ENCODE measurements around the gene CST2.
A peak's percentile ranks its signal among the peaks of the same experiment; 100 is the strongest.
"Not testable (repeated sequence)": the region's sequence is repeated elsewhere in the genome, so short reads cannot be mapped to it uniquely, and the experiment has no call there.

The CST2 gene

DNA sequence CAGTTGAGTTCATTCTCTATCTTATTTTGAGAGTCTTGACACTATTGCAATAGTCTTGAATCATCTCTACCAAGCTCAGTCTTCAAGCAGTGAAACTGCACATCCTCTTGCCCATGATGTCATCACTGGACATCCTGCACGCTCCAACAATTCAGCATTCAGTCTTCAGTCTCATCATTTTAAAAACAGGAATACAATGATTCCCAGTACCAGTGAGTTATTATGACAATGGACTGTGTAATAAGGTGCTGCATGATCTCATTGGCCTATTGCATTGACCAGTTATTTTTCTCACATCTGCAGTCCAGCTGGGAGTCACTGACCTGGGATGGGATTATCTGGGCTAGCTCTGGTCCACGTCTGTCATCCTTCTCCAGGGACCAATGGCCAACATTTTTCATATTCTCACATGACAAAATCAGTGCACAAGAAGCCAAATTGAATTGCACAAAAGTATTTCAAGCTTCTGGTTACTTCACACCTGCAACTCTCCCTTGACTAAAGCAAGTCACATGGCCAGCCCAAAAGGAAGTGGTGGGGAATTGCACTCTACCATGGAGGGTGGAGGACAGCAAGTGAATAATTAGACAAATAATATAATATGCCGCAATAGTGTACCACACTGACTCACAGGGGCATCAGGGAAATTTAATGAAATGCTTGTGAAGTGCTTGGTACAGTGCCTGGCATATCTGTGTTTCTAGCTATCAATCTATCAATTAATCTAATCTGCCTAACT is 6.4 kb upstream of the CST2 start:
- H3K27ac ChIP-seq, result no peak overlapping the region
- TF ChIP-seq ZFX (IDR thresholded peaks at IDR 0.05), result no peak
- TF ChIP-seq, protein P1, sequence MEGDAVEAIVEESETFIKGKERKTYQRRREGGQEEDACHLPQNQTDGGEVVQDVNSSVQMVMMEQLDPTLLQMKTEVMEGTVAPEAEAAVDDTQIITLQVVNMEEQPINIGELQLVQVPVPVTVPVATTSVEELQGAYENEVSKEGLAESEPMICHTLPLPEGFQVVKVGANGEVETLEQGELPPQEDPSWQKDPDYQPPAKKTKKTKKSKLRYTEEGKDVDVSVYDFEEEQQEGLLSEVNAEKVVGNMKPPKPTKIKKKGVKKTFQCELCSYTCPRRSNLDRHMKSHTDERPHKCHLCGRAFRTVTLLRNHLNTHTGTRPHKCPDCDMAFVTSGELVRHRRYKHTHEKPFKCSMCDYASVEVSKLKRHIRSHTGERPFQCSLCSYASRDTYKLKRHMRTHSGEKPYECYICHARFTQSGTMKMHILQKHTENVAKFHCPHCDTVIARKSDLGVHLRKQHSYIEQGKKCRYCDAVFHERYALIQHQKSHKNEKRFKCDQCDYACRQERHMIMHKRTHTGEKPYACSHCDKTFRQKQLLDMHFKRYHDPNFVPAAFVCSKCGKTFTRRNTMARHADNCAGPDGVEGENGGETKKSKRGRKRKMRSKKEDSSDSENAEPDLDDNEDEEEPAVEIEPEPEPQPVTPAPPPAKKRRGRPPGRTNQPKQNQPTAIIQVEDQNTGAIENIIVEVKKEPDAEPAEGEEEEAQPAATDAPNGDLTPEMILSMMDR (conservative IDR thresholded peaks at IDR 0.05), result no peak

DNA sequence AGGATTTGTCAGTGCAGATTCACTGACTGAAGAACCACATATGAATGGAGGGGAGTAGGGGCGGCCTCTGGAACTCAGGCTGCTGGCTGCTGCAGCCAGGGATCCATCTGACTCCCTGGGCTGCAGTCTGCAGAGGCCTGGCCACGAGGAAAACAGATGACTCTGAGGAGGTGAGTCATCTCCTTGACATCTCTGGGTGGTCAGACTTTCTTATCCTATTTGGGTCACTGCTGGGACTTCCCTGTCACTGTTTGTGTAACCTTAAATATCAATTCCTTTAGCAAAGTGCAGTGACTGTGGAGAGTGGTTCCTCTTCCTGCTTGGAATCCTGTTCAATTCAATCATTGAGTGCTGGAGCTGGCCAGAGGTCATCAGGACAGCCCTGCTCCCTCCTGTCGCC is 5.4 kb upstream of the CST2 start:
- H3K27ac ChIP-seq, result not testable (repeated sequence)

DNA sequence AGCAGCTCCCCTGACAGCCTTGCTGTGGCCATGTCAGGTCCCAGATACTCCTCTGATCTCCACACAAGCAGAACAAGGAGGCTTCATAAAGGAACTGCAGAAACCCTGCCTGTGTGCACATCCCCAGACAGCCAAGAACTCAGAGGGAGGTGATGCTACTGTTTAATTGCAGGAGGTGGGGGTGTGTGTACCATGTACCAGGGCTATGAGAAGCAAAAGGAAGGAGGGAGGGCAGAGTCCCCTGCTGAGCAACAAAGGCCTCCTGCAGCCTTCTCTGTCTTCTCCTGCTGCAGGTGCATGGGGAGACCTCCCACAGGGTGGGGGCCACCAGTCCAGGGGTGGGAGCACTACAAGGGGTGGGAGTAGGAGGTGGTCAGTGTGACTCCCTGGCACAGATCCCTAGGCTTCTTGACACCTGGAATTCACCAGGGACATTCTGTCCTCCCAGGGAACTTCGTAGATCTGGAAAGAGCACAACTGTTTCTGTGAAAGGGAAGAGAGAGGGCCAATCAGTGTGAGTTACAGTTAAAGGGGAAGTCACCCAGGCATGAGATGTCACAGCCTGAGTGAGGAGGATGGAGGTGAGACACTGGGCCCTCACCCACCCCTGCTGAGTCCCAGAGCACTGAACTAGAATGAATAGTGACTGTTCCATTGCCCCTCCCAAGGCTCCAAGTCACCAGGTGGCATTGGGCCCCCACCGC is 2.8 kb downstream of the CST2 start:
- no peak overlapping the region for H3K27ac ChIP-seq
- TF ChIP-seq ZFX (IDR thresholded peaks at IDR 0.05), result no peak
- TF ChIP-seq, protein P1 (conservative IDR thresholded peaks at IDR 0.05), result no peak

DNA sequence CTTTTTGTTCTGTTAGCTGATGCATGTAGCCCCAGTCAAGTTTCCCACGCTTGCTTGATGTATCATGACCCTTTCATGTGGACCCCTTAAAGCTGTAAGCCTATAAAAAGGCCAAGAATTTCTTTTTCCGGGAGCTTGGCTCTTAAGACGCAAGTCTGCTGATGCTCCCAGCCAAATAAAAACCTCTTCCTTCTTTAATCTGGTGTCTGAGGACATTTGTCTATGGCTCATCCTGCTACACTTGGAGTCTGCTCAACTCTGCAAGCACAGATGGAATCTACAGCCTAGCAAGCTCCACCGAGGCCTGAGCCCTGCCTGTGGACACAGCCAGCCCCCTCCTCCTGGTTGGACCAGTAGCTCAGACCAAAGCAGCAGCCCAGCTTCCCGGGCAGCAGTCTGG is 3.4 kb downstream of the CST2 start:
- no peak overlapping the region for H3K27ac ChIP-seq
- no peak for TF ChIP-seq ZFX (IDR thresholded peaks at IDR 0.05)
- TF ChIP-seq, protein P1 (conservative IDR thresholded peaks at IDR 0.05), result no peak

DNA sequence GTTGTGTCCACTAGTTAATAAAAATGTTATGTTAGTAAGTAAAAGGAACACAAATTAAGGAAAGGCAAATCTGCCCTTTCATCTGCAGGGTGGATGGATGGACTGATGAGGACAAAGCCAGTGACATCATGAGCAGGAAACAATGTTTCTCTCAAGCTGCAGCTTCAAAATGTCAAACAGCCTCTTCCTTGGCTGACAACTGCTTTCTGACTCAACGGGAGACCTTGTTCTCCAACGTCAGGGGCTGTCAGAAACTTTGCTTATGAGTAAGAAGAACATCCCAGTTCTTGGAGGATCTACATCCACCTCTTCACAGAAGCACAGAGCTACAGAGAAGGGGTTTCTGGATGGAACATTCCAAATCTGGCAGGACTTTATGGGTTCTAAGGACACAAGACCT is 6.0 kb downstream of the CST2 start:
- H3K27ac ChIP-seq, result no peak overlapping the region
- TF ChIP-seq ZFX (IDR thresholded peaks at IDR 0.05), result no peak
- TF ChIP-seq, protein P1 (conservative IDR thresholded peaks at IDR 0.05), result no peak

DNA sequence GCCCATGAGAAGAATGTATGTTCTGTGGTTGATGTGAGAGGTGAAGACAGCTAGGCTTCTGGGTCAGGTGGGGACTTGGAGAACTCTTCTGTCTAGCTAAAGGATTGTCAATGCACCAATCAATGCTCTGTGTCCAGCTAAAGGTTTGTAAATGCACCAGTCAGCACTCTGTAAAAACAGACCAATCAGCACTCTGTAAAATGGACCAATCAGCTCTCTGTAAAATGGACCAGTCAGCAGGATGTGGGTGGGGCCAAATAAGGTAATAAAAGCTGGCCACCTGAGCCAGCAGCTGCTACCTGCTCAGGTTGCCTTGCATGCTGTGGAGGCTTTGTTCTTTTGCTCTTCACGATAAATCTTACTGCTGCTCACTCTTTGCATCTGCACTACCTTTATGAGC is 15.0 kb downstream of the CST2 start:
- not testable (repeated sequence) for H3K27ac ChIP-seq

DNA sequence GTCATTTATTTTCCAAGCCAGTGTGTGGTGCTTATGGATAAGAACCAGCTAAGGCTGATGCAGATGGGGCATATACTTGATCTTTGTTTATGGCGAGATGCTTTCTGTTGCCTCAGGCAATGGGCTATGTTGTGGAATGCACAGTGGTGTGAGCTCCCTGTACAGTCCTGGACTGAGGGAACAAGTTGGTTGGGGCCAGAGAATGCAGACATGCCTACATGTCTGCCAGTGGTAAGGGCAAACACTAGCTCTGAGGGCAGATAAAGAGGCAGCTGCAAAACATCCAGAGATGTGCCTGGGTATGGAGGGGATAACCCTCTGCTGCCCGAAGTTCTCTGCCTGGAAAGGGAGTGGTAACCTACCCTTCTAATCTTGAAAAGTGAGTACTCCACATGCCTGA is 16.2 kb downstream of the CST2 start:
- not testable (repeated sequence) for H3K27ac ChIP-seq

DNA sequence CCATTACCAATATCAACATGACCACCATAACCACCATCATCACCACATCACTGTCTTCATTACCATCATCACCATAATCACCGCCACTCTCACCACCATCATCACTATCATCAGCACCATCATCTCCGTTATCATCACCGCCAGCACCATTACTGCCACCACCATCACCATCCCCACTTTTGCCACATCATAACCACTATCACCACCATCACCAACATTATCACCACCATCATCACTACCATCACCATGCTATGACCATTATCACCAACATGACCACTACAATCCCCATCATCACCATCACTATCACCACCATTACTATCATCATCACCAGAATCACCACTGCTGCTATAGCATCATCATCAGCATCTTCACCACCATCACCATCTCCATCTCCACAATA is 25.7 kb downstream of the CST2 start:
- no peak overlapping the region for H3K27ac ChIP-seq
- TF ChIP-seq ZFX (IDR thresholded peaks at IDR 0.05), result no peak
- TF ChIP-seq, protein P1 (conservative IDR thresholded peaks at IDR 0.05), result no peak

DNA sequence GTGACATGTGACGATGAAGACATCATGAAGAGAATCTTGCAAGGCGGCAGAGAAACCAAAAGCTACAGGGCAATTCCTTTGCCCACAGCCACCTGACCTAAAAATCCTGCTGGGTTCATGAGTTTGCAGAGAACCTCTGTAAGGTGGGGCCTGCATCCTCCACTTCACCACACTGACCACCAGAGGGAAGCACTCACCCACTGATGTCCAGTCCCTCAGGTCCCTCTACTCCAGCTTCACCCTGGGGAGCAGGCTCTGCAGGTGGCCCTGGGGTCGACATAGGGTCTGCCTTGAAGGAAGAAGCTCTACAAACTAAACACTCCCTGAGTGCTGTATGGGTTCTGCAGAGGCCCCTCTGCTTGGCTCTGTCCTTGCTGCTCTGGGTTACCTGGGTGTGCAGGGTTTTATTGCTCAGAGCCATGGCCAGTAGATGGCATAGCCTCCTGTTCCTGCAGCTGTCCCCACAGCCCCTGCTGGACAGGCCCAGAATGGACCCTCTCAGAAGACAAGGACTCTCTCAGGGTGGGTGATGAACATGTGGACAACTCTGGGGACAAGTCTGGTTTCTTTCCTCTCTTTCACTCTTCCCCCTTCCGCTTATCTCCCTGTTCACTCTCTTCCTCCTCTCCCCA is 27.2 kb downstream of the CST2 start:
- TF ChIP-seq, protein P1 (conservative IDR thresholded peaks at IDR 0.05), result peak; percentile 78
- H3K27ac ChIP-seq, result not testable (repeated sequence)

Data from C4-2B (cell line).